ENCODE results near the gene LRCH1. TPM values are rescaled to one million over a fixed set of nuclear protein-coding genes. Genes with fewer than 3 reads are reported as not detected.
"Not testable (repeated sequence)": the region's sequence is repeated elsewhere in the genome, so short reads cannot be mapped to it uniquely, and the experiment has no call there.

LRCH1 gene
- total and polyA plus RNA-seq, 2 donors from 2014 or later, result 10.2 to 39.0 TPM

DNA sequence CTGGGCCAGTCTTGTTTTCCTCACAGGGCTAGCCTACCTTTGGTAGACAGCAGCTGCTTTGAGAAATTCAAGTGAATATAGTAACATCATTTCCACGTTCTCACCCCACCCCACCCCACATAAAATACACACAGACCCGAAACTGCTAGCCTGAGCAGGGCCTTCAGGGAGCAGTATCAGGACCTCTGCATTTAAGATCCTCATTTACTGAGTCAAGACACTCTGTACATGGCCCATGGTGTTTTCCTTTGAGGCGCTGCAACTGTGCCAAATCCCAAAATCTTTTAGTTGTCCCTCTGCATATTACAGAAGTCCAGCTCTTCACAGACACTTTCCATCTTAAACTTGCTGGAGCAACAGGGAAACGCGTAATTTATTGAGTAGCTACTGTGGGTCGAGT, 200.9 kb downstream of the LRCH1 start:
- no peak for DNase-seq
- no peak overlapping the region for H3K27ac ChIP-seq (ENCODE audit: low read depth in 2 of 2, low read length in 2 of 2)
- peaks cover under 1 to 14% (median 3%) of the 10 kb centered on the region in 3 donors for H3K36me3 ChIP-seq (ENCODE audit: control insufficient read depth in 2 of 3, insufficient read depth in 3 of 3, low read length in 3 of 3)
- H3K27me3 ChIP-seq (ENCODE audit: control insufficient read depth, insufficient read depth, low read length), result no peaks in the 10 kb centered on the region
- H3K9ac ChIP-seq (ENCODE audit: low read length in 3 of 3), result no peak overlapping the region
- H3K4me3 ChIP-seq (ENCODE audit: low read length in 3 of 3), result no peak overlapping the region
- FAIRE-seq, result no peak
- TF ChIP-seq, protein P1, sequence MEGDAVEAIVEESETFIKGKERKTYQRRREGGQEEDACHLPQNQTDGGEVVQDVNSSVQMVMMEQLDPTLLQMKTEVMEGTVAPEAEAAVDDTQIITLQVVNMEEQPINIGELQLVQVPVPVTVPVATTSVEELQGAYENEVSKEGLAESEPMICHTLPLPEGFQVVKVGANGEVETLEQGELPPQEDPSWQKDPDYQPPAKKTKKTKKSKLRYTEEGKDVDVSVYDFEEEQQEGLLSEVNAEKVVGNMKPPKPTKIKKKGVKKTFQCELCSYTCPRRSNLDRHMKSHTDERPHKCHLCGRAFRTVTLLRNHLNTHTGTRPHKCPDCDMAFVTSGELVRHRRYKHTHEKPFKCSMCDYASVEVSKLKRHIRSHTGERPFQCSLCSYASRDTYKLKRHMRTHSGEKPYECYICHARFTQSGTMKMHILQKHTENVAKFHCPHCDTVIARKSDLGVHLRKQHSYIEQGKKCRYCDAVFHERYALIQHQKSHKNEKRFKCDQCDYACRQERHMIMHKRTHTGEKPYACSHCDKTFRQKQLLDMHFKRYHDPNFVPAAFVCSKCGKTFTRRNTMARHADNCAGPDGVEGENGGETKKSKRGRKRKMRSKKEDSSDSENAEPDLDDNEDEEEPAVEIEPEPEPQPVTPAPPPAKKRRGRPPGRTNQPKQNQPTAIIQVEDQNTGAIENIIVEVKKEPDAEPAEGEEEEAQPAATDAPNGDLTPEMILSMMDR (IDR thresholded peaks at IDR 0.05; ENCODE audit: borderline replicate concordance, extremely low read depth, insufficient read depth), result no peak
- H3K9me3 ChIP-seq (ENCODE audit: control insufficient read depth in 2 of 3, insufficient read depth in 1 of 3, low read length in 3 of 3), result no peaks in the 10 kb centered on the region
- no peaks in the 10 kb centered on the region for H3K4me1 ChIP-seq (ENCODE audit: control insufficient read depth in 2 of 3, insufficient read depth in 2 of 3, low read depth in 1 of 3, low read length in 3 of 3)
- intact Hi-C loops (cut with DNase I), result no loop called here

DNA sequence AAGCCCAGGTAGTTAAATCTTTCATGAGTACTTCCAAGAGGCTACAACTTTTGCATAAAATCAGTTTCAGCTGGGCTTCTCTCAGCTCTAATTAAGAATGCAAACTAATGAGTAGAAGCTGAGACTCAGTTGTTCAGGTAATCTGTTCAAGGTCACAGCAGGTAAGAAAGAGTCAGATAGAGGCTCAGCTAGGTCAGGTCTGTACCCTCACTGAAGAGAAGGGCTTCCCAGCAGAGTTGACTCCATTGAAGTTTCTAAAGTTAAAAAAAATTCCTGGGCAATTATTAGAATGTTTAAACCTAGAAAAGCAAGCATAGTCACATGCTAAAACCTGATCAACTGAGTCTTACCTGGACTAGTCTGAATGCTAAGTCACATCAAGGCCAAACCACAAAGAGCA, 201.8 kb downstream of the LRCH1 start:
- no peak overlapping the region for H3K9ac ChIP-seq (ENCODE audit: low read length in 3 of 3)
- H3K27me3 ChIP-seq (ENCODE audit: control insufficient read depth, insufficient read depth, low read length), result no peaks in the 10 kb centered on the region
- H3K36me3 ChIP-seq (ENCODE audit: control insufficient read depth in 2 of 3, insufficient read depth in 3 of 3, low read length in 3 of 3), result peaks cover 0 to 14% (median 3%) of the 10 kb centered on the region in 3 donors
- no peak overlapping the region for H3K4me3 ChIP-seq (ENCODE audit: low read length in 3 of 3)
- H3K9me3 ChIP-seq (ENCODE audit: control insufficient read depth in 2 of 3, insufficient read depth in 1 of 3, low read length in 3 of 3), result no peaks in the 10 kb centered on the region
- FAIRE-seq (no peak), DNase-seq (no peak)
- TF ChIP-seq, protein P1 (IDR thresholded peaks at IDR 0.05; ENCODE audit: borderline replicate concordance, extremely low read depth, insufficient read depth), result no peak
- intact Hi-C loops (cut with DNase I), result no loop called here
- H3K4me1 ChIP-seq (ENCODE audit: control insufficient read depth in 2 of 3, insufficient read depth in 2 of 3, low read depth in 1 of 3, low read length in 3 of 3), result peaks cover 0 to under 1% (median 0%) of the 10 kb centered on the region in 3 donors
- H3K27ac ChIP-seq (ENCODE audit: low read depth in 2 of 2, low read length in 2 of 2), result no peak overlapping the region

DNA sequence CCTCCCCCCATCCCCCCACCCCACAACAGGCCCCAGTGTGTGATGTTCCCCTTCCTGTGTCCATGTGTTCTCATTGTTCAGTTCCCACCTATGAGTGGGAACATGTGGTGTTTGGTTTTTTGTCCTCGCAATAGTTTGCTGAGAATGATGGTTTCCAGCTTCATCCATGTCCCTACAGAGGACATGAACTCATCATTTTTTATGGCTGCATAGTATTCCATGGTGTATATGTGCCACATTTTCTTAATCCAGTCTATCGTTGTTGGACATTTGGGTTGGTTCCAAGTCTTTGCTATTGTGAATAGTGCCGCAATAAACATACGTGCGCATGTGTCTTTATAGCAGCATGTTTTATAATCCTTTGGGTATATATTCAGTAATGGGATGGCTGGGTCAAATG, 202.5 kb downstream of the LRCH1 start:
- intact Hi-C loops (cut with DNase I); H3K27me3 ChIP-seq (ENCODE audit: control insufficient read depth, insufficient read depth, low read length); H3K9me3 ChIP-seq (ENCODE audit: control insufficient read depth in 2 of 3, insufficient read depth in 1 of 3, low read length in 3 of 3); H3K27ac ChIP-seq (ENCODE audit: low read depth in 2 of 2, low read length in 2 of 2); FAIRE-seq; DNase-seq; H3K36me3 ChIP-seq (ENCODE audit: control insufficient read depth in 2 of 3, insufficient read depth in 3 of 3, low read length in 3 of 3); H3K9ac ChIP-seq (ENCODE audit: low read length in 3 of 3); H3K4me1 ChIP-seq (ENCODE audit: control insufficient read depth in 2 of 3, insufficient read depth in 2 of 3, low read depth in 1 of 3, low read length in 3 of 3); H3K4me3 ChIP-seq (ENCODE audit: low read length in 3 of 3): not testable (repeated sequence)

DNA sequence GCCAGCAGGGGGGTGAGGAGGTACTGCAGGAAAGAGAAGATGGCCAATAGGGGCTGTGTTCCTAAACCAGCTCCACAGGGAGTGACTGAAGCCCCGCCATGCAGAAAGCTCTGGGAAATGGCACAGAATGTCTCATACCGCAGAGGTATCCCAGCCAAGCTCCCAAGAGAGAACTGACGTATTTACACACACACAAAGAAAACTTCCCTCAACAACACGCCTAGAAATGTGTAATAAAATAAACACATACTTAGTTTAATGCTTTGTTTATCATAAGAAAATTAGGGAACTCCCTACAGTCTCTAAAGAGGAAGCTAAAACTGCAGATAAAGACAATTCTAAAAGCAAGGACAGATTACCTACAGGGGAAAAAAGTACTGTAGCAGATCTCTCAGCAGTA, 204.0 kb downstream of the LRCH1 start:
- H3K4me1 ChIP-seq (ENCODE audit: control insufficient read depth in 2 of 3, insufficient read depth in 2 of 3, low read depth in 1 of 3, low read length in 3 of 3), result peaks cover 0 to 3% (median 0%) of the 10 kb centered on the region in 3 donors
- H3K27me3 ChIP-seq (ENCODE audit: control insufficient read depth, insufficient read depth, low read length), result no peaks in the 10 kb centered on the region
- intact Hi-C loops (cut with DNase I), result no loop called here
- no peaks in the 10 kb centered on the region for H3K9me3 ChIP-seq (ENCODE audit: control insufficient read depth in 2 of 3, insufficient read depth in 1 of 3, low read length in 3 of 3)
- H3K36me3 ChIP-seq (ENCODE audit: control insufficient read depth in 2 of 3, insufficient read depth in 3 of 3, low read length in 3 of 3), result peaks cover 0 to 7% (median 0%) of the 10 kb centered on the region in 3 donors
- no peak overlapping the region for H3K4me3 ChIP-seq (ENCODE audit: low read length in 3 of 3)
- TF ChIP-seq, protein P1 (IDR thresholded peaks at IDR 0.05; ENCODE audit: borderline replicate concordance, extremely low read depth, insufficient read depth), result no peak
- DNase-seq (no peak), FAIRE-seq (no peak)
- no peak overlapping the region for H3K27ac ChIP-seq (ENCODE audit: low read depth in 2 of 2, low read length in 2 of 2)
- H3K9ac ChIP-seq (ENCODE audit: low read length in 3 of 3), result no peak overlapping the region

Measured in kidney (tissue), 14 donors.